ENCODE measurements around the gene ZBTB44.

Gene ZBTB44

GRCh38 chr11:130202009-130202817 is 112.5 kb downstream of the ZBTB44 start:
- H3K4me3 ChIP-seq (ENCODE audit: low read length): no peak overlapping the region

GRCh38 chr11:130201026-130201425 is 113.7 kb downstream of the ZBTB44 start:
- no peak for TF ChIP-seq CTCF (conservative IDR thresholded peaks at IDR 0.05; ENCODE audit: low read length)
- no peak for DNase-seq (ENCODE audit: low read depth)

More at GRCh38 chr11:130202009-130202817, 112.5 kb downstream of the ZBTB44 start:
- no peak for DNase-seq (ENCODE audit: low read depth)
- TF ChIP-seq CTCF (conservative IDR thresholded peaks at IDR 0.05; ENCODE audit: low read length): no peak

GRCh38 chr11:130199792-130200191 is 114.9 kb downstream of the ZBTB44 start:
- no peak for TF ChIP-seq CTCF (conservative IDR thresholded peaks at IDR 0.05; ENCODE audit: low read length)
- no peak overlapping the region for H3K4me3 ChIP-seq (ENCODE audit: low read length)
- no peak for DNase-seq (ENCODE audit: low read depth)

More at GRCh38 chr11:130201026-130201425, 113.7 kb downstream of the ZBTB44 start:
- H3K4me3 ChIP-seq (ENCODE audit: low read length): no peak overlapping the region

GRCh38 chr11:130198964-130199363 is 115.8 kb downstream of the ZBTB44 start:
- no peak overlapping the region for H3K4me3 ChIP-seq (ENCODE audit: low read length)
- no peak for TF ChIP-seq CTCF (conservative IDR thresholded peaks at IDR 0.05; ENCODE audit: low read length)
- DNase-seq (ENCODE audit: low read depth): no peak

- no peak for DNase-seq (ENCODE audit: low read depth)
- H3K4me3 ChIP-seq (ENCODE audit: low read length): no peak overlapping the region
- no peak for TF ChIP-seq CTCF (conservative IDR thresholded peaks at IDR 0.05; ENCODE audit: low read length)
Observed at GRCh38 chr11:130198292-130198691, 116.4 kb downstream of the ZBTB44 start.

- TF ChIP-seq CTCF (conservative IDR thresholded peaks at IDR 0.05; ENCODE audit: low read length): no peak
- H3K4me3 ChIP-seq (ENCODE audit: low read length): no peak overlapping the region
- no peak for DNase-seq (ENCODE audit: low read depth)
Observed at GRCh38 chr11:130197386-130198035, 117.2 kb downstream of the ZBTB44 start.
